Lower leg skin (tissue), 4 donors: ENCODE measurements around the gene FKBP7. TPM values are rescaled to one million over a fixed set of nuclear protein-coding genes. Genes with fewer than 3 reads are reported as not detected.

Experiments
- DNase-seq, 2 donors: peaks; one replicate each; pipeline ENCODE4 v3.0.0-alpha.2; 2019; ENCODE audit warnings: low spot score in 2 of 2
- H3K4me3 ChIP-seq: fragments of 200-600 bp; sonication (generic); 2 replicates; pipeline ENCODE4 v1.5.1; 2017; ENCODE audit warnings: mild to moderate bottlenecking, low read depth; ENCODE audit not compliant: poor library complexity, severe bottlenecking
- CTCF ChIP-seq, 3 donors: fragments of 450-650 bp; IDR thresholded peaks; one replicate each; pipeline ENCODE4 v1.5.1; 2016; ENCODE audit warnings: antibody characterized with exemption in 3 of 3, mild to moderate bottlenecking in 3 of 3, moderate library complexity in 2 of 3
- POLR2A ChIP-seq, 2 donors: fragments of 450-650 bp; IDR thresholded peaks; one replicate each; pipeline ENCODE4 v1.6.1; 2016 to 2017; ENCODE audit warnings: antibody characterized with exemption in 2 of 2, mild to moderate bottlenecking in 1 of 2, moderate library complexity in 1 of 2
- whole genome bisulfite sequencing, 2 donors: methylation state at CpG; one replicate each; pipeline ENCODE4 v1.1.5; 2018; 5-methylcytosine and 5-hydroxymethylcytosine counted together
- intact Hi-C: fragments of 100-400 bp; cut with DNase I; formaldehyde crosslinking; loops from one replicate; pipeline ENCODE4 v1.15.0; 2023; ENCODE audit warnings: low total_unique reads
- total RNA-seq, 4 donors: library from RNA; depleted of rRNA; stranded (reverse); fragments of >200 nt; gene quantifications; one replicate each; pipeline ENCODE4 v1.1.0, GENCODE V29; 2016

FKBP7 gene
- total RNA-seq, 4 donors from 2014 or later, result 4.6 to 6.7 (median 5.4) TPM

DNA sequence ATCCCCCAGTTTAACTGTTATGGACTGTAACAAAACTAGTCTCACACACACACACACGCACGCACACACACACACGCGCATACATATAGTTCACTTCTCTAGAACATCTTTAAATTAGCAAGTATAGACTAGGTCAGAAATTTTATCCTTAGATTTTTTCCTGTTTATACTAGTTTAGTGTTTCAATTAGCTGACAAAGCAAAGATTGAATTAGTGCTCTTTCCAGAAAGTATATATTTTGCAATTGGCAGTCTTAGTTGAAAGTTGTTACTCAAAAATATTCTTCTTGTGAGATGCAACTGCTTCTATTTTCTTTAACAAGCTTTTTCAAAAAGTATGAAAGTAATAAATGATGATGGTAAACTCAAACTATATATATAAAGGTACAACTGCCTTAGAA is 24.4 kb upstream of the FKBP7 start:
- intact Hi-C loops, result no loop called here
- no peak overlapping the region for H3K4me3 ChIP-seq
- DNase-seq, result no peak
- WGBS, 2 donors, result 95 to 96% methylated on average over 4 of the region's 4 CpGs
- TF ChIP-seq CTCF (IDR thresholded peaks at IDR 0.05), result no peak
- TF ChIP-seq POLR2A (IDR thresholded peaks at IDR 0.05), result no peak

GRCh38 chr2:178499640-178500039 is 21.2 kb upstream of the FKBP7 start:
- H3K4me3 ChIP-seq, result no peak overlapping the region
- TF ChIP-seq CTCF (IDR thresholded peaks at IDR 0.05), result no peak
- TF ChIP-seq POLR2A (IDR thresholded peaks at IDR 0.05), result no peak
- DNase-seq, result no peak
- intact Hi-C loops, result no loop called here
- WGBS, 2 donors, result 93 to 94% methylated on average over 3 of the region's 3 CpGs

- TF ChIP-seq CTCF (IDR thresholded peaks at IDR 0.05) (no peak), POLR2A (IDR thresholded peaks at IDR 0.05) (no peak)
- intact Hi-C loops, result no loop called here
- DNase-seq, result no peak
- H3K4me3 ChIP-seq, result no peak overlapping the region
These were observed 19.7 kb upstream of the FKBP7 start for GRCh38 chr2:178498137-178498536.

GRCh38 chr2:178496049-178496448 is 17.6 kb upstream of the FKBP7 start:
- TF ChIP-seq POLR2A (IDR thresholded peaks at IDR 0.05), result no peak
- no peak for TF ChIP-seq CTCF (IDR thresholded peaks at IDR 0.05)
- WGBS, 2 donors, result 76 to 82% methylated on average over 4 of the region's 4 CpGs
- intact Hi-C loops, result no loop called here
- no peak for DNase-seq
- H3K4me3 ChIP-seq, result no peak overlapping the region

GRCh38 chr2:178491612-178492011 is 13.2 kb upstream of the FKBP7 start:
- intact Hi-C loops, result no loop called here
- 78 to 97% methylated on average over 6 of the region's 6 CpGs for WGBS, 2 donors

More at GRCh38 chr2:178491612-178492011, 13.2 kb upstream of the FKBP7 start:
- no peak for DNase-seq
- no peak overlapping the region for H3K4me3 ChIP-seq
- TF ChIP-seq POLR2A (IDR thresholded peaks at IDR 0.05) (no peak), CTCF (IDR thresholded peaks at IDR 0.05) (no peak)
